GM21717 (cell line): ENCODE measurements around the gene HMGXB3.
"Not testable (repeated sequence)": the region's sequence is repeated elsewhere in the genome, so short reads cannot be mapped to it uniquely, and the experiment has no call there.

Experiments used
- ATAC-seq: cut with Tn5 transposase; IDR thresholded peaks from one replicate; pipeline ENCODE4 v1.9.1; 2021; ENCODE audit warnings: mild to moderate bottlenecking, moderate library complexity; ENCODE audit not compliant: unreplicated experiment

The HMGXB3 gene

DNA sequence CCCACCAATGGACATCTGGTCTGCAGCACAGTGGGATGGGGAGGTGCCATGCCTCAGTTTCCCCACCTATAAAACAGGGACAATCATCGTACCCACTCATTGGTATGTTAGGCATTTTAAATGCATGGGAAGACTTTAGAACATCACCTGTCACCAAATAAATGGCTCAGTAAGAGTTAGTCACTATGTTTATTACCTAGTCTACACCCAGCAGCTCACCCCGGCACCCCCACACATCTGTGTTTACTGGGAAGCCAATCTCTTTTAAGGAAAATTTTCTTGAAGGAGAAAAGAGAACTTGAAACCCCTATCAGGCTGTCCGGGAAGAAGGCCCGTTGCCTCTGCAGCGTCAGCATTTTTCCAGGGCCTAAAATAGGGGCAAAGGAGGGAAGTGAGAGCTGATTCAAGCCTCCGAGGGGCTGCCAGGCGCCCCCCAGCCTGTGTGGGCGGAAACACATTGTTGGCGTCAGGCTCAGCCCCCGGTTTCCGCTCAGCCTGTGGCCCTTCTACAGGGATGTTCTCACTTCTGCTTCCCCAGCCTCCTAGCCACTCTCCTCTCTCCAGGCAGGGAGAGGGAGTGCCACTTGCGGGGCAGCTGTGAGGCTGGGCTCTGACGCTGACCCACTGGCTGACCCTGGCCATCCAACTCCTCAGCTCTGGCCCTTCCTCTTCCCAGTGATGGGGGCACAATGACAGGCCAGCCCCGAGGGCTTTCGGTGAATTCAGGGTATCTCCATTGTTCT is 81.2 kb downstream of the HMGXB3 start:
- ATAC-seq, result peak; percentile 83

GRCh38 chr5:150082374-150082773 is 81.8 kb downstream of the HMGXB3 start:
- peak; percentile 22 for ATAC-seq

DNA sequence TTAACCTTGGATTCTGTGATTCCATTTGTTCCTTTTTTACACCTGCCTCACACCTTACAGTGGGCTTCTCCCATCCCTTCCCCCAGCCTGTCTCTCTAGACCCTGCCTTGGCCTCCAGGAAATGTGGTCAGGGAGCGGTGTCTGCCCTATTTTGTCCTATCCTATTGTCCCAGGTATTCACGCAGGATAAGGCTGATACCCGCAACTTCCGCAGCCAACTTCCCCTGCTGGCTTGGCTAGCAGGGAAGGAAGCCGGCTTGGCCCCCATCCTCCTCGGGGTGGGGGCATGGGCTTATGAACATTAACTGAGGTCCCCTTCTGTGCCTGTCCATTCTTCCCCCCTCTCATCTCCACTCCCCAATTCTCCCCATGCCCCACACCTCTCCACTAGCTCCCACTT is 82.3 kb downstream of the HMGXB3 start:
- ATAC-seq, result no peak

DNA sequence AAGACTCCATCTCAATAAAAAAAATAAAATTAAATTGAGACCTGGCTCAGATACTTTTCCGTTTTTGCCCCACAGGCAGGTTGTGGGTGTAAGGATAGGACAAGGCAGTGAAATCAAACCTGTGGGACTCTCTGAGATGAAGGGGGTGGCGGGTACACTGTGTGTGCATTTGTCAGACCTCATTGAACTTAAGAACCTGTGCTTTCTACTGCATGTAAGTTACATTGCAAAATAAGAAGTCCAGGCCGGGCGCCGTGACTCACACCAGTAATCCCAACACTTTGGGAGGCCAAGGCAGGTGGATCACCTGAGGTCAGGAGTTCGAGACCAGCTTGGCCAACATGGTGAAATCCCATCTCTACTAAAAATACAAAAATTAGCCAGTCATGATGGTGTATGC is 84.2 kb downstream of the HMGXB3 start:
- not testable (repeated sequence) for ATAC-seq

DNA sequence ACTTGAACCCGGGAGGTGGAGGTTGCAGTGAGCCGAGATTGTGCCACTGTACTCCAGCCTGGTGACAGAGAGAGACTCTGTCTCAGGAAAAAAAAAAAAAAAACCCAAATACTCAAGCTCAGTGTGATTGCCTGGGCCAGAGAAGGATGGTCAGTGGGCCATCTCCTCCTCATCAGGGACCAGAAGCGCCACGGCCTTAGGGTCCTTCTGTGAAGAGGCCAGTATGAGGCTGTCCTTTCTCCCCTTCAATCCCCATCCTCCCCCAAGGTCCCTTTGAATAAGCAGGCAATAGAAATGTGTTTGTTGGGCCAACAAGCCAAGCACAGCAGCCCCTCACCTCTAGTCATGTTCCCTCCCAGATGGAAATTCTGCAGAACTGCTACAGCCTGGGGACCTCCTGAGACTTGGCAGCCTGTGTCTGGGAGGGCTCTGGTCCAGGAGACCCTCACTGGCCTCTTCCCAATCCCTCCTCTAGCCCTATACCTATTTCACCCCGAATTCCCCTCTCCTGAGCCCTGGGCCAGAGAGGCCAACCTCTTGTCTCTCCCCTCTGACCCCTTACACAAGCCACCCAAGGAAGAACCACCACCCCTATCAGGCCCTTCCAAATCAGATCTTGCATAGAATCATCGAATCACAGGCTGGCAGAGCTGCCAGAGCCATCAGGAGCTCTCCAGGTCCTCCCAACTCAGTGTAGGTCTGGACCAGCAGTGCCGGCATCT is 84.8 kb downstream of the HMGXB3 start:
- no peak for ATAC-seq

- ATAC-seq, result no peak
Observed at GRCh38 chr5:150085950-150086715, 85.6 kb downstream of the HMGXB3 start, which contains the start of gene CSF1R. CSF1R (minus strand) TSS chr5:150086554; CDS start chr5:150086427, 127 bp downstream.

DNA sequence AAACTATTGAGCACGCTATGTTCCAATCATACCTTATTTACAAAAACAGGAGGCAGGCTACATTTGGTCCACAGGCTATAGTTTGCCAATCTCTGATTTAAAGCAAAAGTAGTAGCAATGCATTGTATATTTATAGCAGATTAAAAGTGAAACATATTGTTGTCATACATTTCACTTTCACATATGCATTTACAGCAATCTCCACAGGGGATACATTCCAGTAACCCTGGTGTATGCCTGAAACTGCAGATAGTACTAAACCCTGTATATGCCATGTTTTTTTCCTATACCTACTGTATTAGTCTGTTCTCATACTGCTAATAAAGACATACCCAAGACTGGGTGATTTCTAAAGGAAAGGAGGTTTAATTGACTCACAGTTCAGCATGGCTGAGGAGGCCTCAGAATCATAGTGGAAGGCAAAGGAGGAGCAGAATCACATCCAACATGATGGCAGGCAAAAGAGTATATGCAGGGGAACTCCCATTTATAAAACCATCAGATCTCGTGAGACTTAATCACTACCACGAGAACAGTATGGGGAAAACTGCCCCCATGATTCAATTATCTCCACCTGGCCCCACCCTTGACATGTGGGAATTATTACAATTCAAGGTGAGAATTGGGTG is 91.7 kb downstream of the HMGXB3 start:
- ATAC-seq, result peak; percentile 92

DNA sequence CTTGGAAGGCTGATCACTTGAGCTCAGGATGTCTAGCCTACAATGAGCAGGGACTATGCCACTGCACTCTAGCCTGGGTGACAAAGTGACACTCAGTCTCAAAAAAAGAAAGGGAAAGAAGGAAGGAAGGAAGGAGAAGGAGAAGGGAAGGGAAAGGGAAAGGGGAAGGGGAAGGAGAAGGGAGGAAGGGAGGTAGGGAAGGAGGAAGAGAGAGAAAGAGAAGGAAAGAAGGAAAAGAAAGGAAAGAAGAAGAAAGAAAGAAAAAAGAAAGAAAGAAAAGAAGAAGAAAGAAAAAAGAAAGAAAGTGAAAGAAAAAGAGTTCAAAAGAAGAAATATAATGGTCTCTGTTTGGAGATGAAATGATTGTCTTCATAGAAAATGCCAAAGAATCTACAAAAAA is 96.6 kb downstream of the HMGXB3 start:
- no peak for ATAC-seq

DNA sequence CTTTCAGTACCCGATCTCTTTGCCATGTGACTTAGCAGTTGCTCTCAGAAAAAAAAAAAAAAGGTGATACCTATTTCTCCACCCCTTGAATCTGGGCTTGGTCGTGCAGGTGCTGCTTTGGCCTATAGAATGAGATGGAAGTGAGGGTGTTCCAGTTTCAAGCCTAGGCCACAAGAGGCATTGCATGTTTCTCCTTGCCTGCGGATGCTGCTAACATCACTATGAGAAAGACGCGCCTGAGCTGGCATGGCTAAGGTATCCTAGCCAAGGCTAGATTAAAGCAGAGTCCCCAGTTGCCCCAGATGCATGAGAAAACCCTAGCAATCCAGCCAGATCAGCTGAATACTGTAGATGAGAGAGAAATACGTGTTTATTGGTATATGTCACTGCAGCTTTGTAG is 100.5 kb downstream of the HMGXB3 start:
- no peak for ATAC-seq
